HepG2 (cell line): Measurements from ENCODE around the gene SLC26A9. TPM values are rescaled to one million over a fixed set of nuclear protein-coding genes. Genes with fewer than 3 reads are reported as not detected.
A peak's percentile ranks its signal among the peaks of the same experiment; 100 is the strongest.

Experiments used
- BCL6 ChIP-seq: IDR thresholded peaks from 2 replicates; pipeline ENCODE4 v1.6.1; 2016; ENCODE audit warnings: missing genetic modification reagents, missing compliant biosample characterization
- FOXJ3 ChIP-seq: sonication (generic); formaldehyde crosslinking; IDR thresholded peaks from 2 replicates; pipeline ENCODE4 v1.4.0; 2020; ENCODE audit warnings: missing genetic modification reagents, mild to moderate bottlenecking, borderline replicate concordance
- GATAD1 ChIP-seq: IDR thresholded peaks from 2 replicates; pipeline ENCODE4 v1.6.1; 2016; ENCODE audit warnings: missing genetic modification reagents, missing compliant biosample characterization
- HDAC2 ChIP-seq: sonication (generic); formaldehyde crosslinking; IDR thresholded peaks from 2 replicates; pipeline ENCODE4 v1.4.0; 2020; ENCODE audit warnings: missing genetic modification reagents
- HNF4A ChIP-seq: sonication (generic); formaldehyde crosslinking; IDR thresholded peaks from 2 replicates; pipeline ENCODE4 v1.4.0; 2020; ENCODE audit warnings: missing genetic modification reagents
- KAT8 ChIP-seq: IDR thresholded peaks from 2 replicates; pipeline ENCODE4 v1.6.1; 2016; ENCODE audit warnings: missing genetic modification reagents, missing compliant biosample characterization
- MAFK ChIP-seq, 2 experiments: IDR thresholded peaks in 1 of 2; conservative IDR thresholded peaks in 1 of 2; 2 replicates each; pipeline ENCODE4 v1.6.1; 2011; ENCODE audit warnings: improper control_type of control experiment in 2 of 2, low read length in 2 of 2
- MED1 ChIP-seq: sonication (generic); formaldehyde crosslinking; IDR thresholded peaks from 2 replicates; pipeline ENCODE4 v1.4.0; 2020; ENCODE audit warnings: missing genetic modification reagents
- NCOR1 ChIP-seq: fragments of 200-600 bp; sonication (generic); IDR thresholded peaks from 2 replicates; pipeline ENCODE4 v1.7.0; 2017; ENCODE audit warnings: antibody characterized with exemption, low read length, borderline replicate concordance
- NKX3-1 ChIP-seq: sonication (generic); formaldehyde crosslinking; IDR thresholded peaks from 2 replicates; pipeline ENCODE4 v1.5.0; 2020; ENCODE audit warnings: missing genetic modification reagents
- RAD21 ChIP-seq: fragments of 450-650 bp; formaldehyde crosslinking; IDR thresholded peaks from 2 replicates; pipeline ENCODE4 v1.5.0; 2020; ENCODE audit warnings: mild to moderate bottlenecking
- SOX6 ChIP-seq, 2 experiments: fragments of 450-650 bp in 1 of 2; sonication (generic) in 1 of 2; formaldehyde crosslinking in 1 of 2; IDR thresholded peaks; 2 replicates each; pipeline versions ENCODE4 v1.4.0 to v1.6.1; 2017 to 2020; ENCODE audit warnings: antibody characterized with exemption in 1 of 2, mild to moderate bottlenecking in 1 of 2, missing genetic modification reagents in 1 of 2
- TRIM24 ChIP-seq: sonication (generic); formaldehyde crosslinking; IDR thresholded peaks from 2 replicates; pipeline ENCODE4 v1.8.0; 2022; ENCODE audit warnings: mild to moderate bottlenecking, missing genetic modification reagents
- ZNF263 ChIP-seq: sonication (generic); formaldehyde crosslinking; IDR thresholded peaks from 2 replicates; pipeline ENCODE4 v1.4.0; 2020; ENCODE audit warnings: missing genetic modification reagents
- ZNF292 ChIP-seq: sonication (generic); formaldehyde crosslinking; IDR thresholded peaks from 2 replicates; pipeline ENCODE4 v1.8.1; 2022; ENCODE audit warnings: mild to moderate bottlenecking, low read depth, missing genetic modification reagents, borderline replicate concordance
- ZNF343 ChIP-seq: sonication (generic); formaldehyde crosslinking; IDR thresholded peaks from 2 replicates; pipeline ENCODE4 v1.4.0; 2020; ENCODE audit warnings: mild to moderate bottlenecking, missing genetic modification reagents
- ZNF431 ChIP-seq: sonication (generic); formaldehyde crosslinking; IDR thresholded peaks from 2 replicates; pipeline ENCODE4 v1.9.0; 2022; ENCODE audit warnings: missing genetic modification reagents, low read depth, mild to moderate bottlenecking, borderline replicate concordance
- ZNF547 ChIP-seq: sonication (generic); formaldehyde crosslinking; IDR thresholded peaks from 2 replicates; pipeline ENCODE4 v1.5.1; 2020; ENCODE audit warnings: mild to moderate bottlenecking, missing genetic modification reagents
- polyA plus RNA-seq, 8 experiments: library from polyadenylated mRNA; depleted of rRNA in 3 of 8; stranded (reverse) in 7 of 8; unstranded in 1 of 8; fragments of >200 nt; fragmentation: Illumina TruSeq in 4 of 8; extraction: Trizol in 4 of 8; gene quantifications; 2 replicates each; pipeline versions ENCODE4 v1.2.1 to v1.2.3, GENCODE V29; 2011 to 2016; ENCODE audit warnings: low read depth in 4 of 8, missing spikeins in 1 of 8, mixed read lengths in 1 of 8; ENCODE audit not compliant: insufficient read depth in 1 of 8
- total RNA-seq, 5 experiments: library from RNA; depleted of rRNA; stranded (reverse); fragments of >200 nt; fragmentation: Illumina TruSeq; extraction: Trizol; gene quantifications; 2 replicates each; pipeline ENCODE4 v1.2.3, GENCODE V29; 2016; ENCODE audit warnings: low read depth in 1 of 5
- TF ChIP-seq, protein P1 (sequence below): sonication (generic); formaldehyde crosslinking; IDR thresholded peaks from 2 replicates; pipeline ENCODE4 v1.9.0; 2022; ENCODE audit warnings: missing genetic modification reagents, mild to moderate bottlenecking, borderline replicate concordance
- TF ChIP-seq, protein P2 (sequence below): sonication (generic); formaldehyde crosslinking; IDR thresholded peaks from 2 replicates; pipeline ENCODE4 v1.4.0; 2020; ENCODE audit warnings: missing genetic modification reagents
- TF ChIP-seq, protein P3 (sequence below): IDR thresholded peaks from 2 replicates; pipeline ENCODE4 v1.6.1; 2012; ENCODE audit warnings: inconsistent platforms
- TF ChIP-seq, protein P4 (sequence below): sonication (generic); formaldehyde crosslinking; conservative IDR thresholded peaks from 2 replicates; pipeline ENCODE4 v1.4.0; 2020; ENCODE audit warnings: mild to moderate bottlenecking, missing genetic modification reagents, moderate library complexity

Gene SLC26A9
- total and polyA plus RNA-seq, 2 of the 13 experiments (the other 11 are each of a cell fraction or from before 2014, with no cell fraction given), result 0.11 to 0.15 TPM

DNA sequence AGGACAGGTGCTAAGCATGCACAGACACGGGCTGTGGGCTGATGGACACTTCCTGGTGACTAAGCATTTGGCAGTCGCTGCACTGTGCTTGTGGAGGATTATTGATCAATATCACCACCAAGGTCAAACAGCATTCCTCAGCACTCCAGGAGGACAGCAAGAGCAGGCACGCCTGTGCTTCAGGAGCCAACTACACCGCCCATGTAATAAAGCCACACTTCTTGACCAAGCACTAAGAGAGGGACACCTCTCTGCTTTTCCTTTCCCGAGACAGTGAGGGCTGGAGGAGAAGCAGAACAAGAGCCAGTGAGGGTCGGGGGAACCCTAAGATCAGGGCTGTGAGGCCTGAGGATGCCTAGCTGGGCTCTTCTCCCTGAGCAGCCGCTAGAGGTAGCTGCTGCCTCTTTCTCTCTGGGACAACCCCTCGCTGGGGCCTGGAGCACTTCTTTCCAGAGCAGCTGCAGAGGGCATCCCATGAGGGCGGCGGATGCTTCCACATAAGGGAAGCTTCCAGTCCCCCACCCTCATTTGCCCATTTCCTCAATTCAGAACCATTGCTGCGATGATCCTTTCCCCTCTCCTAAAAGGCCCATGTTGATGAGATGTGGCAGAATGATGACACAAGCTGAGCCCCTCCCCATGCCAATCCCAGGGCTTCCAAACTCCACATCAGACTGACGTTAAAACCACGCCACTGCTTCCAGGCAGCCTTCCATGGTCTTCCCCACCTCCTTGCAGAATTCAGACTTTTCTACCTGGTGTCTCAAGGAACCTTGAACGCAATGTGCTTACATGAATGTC, 40.9 kb upstream of the SLC26A9 start (continued):
- TF ChIP-seq SOX6 (IDR thresholded peaks at IDR 0.05), result no peak
- peak; percentile 53 for TF ChIP-seq SOX6 (CRISPR knock-in tag; IDR thresholded peaks at IDR 0.05)
- TF ChIP-seq ZNF431 (CRISPR knock-in tag), result 0 out of 2 replicates have a peak, but pooled peaks have one; percentile 20
- peak; percentile 80 for TF ChIP-seq RAD21
- TF ChIP-seq NCOR1, result no peak
- peak; percentile 27; the same call in 1 of the 2 replicates for TF ChIP-seq MED1
- TF ChIP-seq, protein P1, sequence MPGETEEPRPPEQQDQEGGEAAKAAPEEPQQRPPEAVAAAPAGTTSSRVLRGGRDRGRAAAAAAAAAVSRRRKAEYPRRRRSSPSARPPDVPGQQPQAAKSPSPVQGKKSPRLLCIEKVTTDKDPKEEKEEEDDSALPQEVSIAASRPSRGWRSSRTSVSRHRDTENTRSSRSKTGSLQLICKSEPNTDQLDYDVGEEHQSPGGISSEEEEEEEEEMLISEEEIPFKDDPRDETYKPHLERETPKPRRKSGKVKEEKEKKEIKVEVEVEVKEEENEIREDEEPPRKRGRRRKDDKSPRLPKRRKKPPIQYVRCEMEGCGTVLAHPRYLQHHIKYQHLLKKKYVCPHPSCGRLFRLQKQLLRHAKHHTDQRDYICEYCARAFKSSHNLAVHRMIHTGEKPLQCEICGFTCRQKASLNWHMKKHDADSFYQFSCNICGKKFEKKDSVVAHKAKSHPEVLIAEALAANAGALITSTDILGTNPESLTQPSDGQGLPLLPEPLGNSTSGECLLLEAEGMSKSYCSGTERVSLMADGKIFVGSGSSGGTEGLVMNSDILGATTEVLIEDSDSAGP (CRISPR knock-in tag), result peak; percentile 54; the same call in 1 of the 2 replicates
- TF ChIP-seq FOXJ3 (CRISPR knock-in tag), result peak; percentile 3; the same call in 1 of the 2 replicates
- peak; percentile 42 for TF ChIP-seq HNF4A (CRISPR knock-in tag)
- peak; percentile 31; the same call in 1 of the 2 replicates for TF ChIP-seq ZNF343 (CRISPR knock-in tag)
- 0 out of 2 replicates have a peak, but pooled peaks have one; percentile 41 for TF ChIP-seq ZNF547 (CRISPR knock-in tag)
- peak; percentile 61 to 66 for TF ChIP-seq MAFK (conservative IDR thresholded peaks at IDR 0.05 in 1 of 2, IDR thresholded peaks at IDR 0.05 in 1 of 2; ENCODE audit: low read length in 2 of 2)
- TF ChIP-seq ZNF263 (CRISPR knock-in tag), result peak; percentile 93
- TF ChIP-seq KAT8, result 0 out of 2 replicates have a peak, but pooled peaks have one; percentile 19
- no peak for TF ChIP-seq NKX3-1 (CRISPR knock-in tag)
- TF ChIP-seq GATAD1 (CRISPR knock-in tag), result no peak
- no peak for TF ChIP-seq TRIM24
- TF ChIP-seq, protein P2, sequence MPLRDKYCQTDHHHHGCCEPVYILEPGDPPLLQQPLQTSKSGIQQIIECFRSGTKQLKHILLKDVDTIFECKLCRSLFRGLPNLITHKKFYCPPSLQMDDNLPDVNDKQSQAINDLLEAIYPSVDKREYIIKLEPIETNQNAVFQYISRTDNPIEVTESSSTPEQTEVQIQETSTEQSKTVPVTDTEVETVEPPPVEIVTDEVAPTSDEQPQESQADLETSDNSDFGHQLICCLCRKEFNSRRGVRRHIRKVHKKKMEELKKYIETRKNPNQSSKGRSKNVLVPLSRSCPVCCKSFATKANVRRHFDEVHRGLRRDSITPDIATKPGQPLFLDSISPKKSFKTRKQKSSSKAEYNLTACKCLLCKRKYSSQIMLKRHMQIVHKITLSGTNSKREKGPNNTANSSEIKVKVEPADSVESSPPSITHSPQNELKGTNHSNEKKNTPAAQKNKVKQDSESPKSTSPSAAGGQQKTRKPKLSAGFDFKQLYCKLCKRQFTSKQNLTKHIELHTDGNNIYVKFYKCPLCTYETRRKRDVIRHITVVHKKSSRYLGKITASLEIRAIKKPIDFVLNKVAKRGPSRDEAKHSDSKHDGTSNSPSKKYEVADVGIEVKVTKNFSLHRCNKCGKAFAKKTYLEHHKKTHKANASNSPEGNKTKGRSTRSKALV, result 0 out of 2 replicates have a peak, but pooled peaks have one; percentile 34
- TF ChIP-seq, protein P3, sequence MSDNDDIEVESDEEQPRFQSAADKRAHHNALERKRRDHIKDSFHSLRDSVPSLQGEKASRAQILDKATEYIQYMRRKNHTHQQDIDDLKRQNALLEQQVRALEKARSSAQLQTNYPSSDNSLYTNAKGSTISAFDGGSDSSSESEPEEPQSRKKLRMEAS, result 0 out of 2 replicates have a peak, but pooled peaks have one; percentile 19
- peak; percentile 77; the same call in 1 of the 2 replicates for TF ChIP-seq ZNF292 (CRISPR knock-in tag)
- TF ChIP-seq HDAC2 (CRISPR knock-in tag), result peak; percentile 51; the same call in 1 of the 2 replicates
- TF ChIP-seq BCL6 (CRISPR knock-in tag), result 0 out of 2 replicates have a peak, but pooled peaks have one; percentile 12
- TF ChIP-seq, protein P4, sequence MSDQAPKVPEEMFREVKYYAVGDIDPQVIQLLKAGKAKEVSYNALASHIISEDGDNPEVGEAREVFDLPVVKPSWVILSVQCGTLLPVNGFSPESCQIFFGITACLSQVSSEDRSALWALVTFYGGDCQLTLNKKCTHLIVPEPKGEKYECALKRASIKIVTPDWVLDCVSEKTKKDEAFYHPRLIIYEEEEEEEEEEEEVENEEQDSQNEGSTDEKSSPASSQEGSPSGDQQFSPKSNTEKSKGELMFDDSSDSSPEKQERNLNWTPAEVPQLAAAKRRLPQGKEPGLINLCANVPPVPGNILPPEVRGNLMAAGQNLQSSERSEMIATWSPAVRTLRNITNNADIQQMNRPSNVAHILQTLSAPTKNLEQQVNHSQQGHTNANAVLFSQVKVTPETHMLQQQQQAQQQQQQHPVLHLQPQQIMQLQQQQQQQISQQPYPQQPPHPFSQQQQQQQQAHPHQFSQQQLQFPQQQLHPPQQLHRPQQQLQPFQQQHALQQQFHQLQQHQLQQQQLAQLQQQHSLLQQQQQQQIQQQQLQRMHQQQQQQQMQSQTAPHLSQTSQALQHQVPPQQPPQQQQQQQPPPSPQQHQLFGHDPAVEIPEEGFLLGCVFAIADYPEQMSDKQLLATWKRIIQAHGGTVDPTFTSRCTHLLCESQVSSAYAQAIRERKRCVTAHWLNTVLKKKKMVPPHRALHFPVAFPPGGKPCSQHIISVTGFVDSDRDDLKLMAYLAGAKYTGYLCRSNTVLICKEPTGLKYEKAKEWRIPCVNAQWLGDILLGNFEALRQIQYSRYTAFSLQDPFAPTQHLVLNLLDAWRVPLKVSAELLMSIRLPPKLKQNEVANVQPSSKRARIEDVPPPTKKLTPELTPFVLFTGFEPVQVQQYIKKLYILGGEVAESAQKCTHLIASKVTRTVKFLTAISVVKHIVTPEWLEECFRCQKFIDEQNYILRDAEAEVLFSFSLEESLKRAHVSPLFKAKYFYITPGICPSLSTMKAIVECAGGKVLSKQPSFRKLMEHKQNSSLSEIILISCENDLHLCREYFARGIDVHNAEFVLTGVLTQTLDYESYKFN (CRISPR knock-in tag), result peak; percentile 66; the same call in 1 of the 2 replicates
